Measurements from ENCODE around the gene PTPRM.

DNA sequence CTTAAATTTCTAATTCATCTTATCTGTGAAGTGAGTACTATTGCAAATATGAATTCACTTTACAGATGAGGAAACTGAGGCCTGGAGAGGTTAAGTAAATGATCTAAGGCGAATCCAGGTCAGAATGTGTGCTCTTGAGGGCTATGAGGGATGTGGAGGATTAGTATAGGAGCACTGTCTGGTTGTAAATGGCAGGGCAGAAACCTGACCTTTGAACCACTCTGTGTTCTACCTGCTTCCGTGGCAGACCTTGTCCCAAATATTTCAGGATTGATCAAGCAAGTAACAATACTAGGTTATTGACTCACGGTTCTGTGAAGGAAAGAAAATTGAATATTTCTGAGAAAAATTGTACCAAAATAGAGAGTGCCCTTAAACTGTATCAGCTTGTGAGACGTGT, 74.7 kb downstream of the PTPRM start:
- TF ChIP-seq, protein P1, sequence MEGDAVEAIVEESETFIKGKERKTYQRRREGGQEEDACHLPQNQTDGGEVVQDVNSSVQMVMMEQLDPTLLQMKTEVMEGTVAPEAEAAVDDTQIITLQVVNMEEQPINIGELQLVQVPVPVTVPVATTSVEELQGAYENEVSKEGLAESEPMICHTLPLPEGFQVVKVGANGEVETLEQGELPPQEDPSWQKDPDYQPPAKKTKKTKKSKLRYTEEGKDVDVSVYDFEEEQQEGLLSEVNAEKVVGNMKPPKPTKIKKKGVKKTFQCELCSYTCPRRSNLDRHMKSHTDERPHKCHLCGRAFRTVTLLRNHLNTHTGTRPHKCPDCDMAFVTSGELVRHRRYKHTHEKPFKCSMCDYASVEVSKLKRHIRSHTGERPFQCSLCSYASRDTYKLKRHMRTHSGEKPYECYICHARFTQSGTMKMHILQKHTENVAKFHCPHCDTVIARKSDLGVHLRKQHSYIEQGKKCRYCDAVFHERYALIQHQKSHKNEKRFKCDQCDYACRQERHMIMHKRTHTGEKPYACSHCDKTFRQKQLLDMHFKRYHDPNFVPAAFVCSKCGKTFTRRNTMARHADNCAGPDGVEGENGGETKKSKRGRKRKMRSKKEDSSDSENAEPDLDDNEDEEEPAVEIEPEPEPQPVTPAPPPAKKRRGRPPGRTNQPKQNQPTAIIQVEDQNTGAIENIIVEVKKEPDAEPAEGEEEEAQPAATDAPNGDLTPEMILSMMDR (conservative IDR thresholded peaks at IDR 0.05; ENCODE audit: low read depth in 2 of 2): no peak
- TF ChIP-seq EZH2 (IDR thresholded peaks at IDR 0.05; ENCODE audit: low read depth, unreplicated experiment): no peak
- no peak for TF ChIP-seq CREB1 (CRISPR knock-in tag; IDR thresholded peaks at IDR 0.05; ENCODE audit: low read depth)
- TF ChIP-seq ZNF331 (CRISPR knock-in tag; IDR thresholded peaks at IDR 0.05; ENCODE audit: low read depth): no peak
- TF ChIP-seq POLR2AphosphoS5 (IDR thresholded peaks at IDR 0.05; ENCODE audit: low read depth): no peak
- no peak for TF ChIP-seq ZNF114 (CRISPR knock-in tag; IDR thresholded peaks at IDR 0.05)
